Femur (tissue), 1 donor: ENCODE measurements around the gene SIDT1.

ENCODE experiments used
- DNase-seq: peaks from one replicate; pipeline ENCODE4 v3.0.0-alpha.2; 2017

Gene SIDT1

DNA sequence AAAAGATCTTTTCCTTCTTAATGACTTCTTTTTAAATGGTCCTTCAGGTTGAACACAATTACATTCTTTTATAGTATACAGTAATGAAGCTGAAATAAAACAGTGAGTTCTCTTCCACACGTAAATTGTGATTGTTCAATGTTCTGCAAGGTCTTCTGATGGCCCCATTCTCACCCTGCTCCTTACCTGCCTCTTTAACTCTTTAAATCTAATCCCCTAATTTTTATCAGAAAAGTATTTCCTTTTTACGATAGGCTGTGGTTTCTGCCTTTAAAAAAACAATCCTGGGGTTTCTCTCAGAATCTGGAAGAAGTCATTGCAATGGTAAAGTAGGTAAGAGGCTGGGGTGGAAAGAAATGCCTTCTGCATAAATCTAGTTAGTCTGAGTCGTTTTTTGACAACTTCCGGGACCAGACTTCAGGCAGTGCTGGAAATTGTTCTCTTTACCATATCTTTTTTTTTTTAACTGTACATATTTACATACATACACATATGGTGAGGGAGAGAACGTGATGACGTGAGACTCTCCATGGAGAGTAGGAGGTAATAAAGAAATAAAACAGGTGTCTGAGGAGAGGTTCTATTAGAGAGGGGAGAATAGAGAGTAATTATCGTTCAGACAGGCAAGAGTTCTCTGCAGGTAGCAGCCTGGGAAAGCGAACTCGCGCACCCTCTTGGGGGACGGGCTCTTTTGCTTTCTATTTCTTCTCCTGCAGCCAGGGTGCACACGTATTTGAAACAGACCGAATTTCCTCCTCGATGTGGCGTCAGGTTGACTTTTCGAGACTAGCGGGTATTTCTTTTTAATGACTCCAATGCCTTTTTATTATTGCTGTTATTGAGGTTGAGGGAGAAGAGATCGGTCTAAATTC is at the start of gene SIDT1:
Gene SIDT1 (plus strand): TSS at position 730 of the 872 bp plus-strand sequence. CDS start 467 bp downstream, outside the sequence.
- DNase-seq: peak; percentile 30

DNA sequence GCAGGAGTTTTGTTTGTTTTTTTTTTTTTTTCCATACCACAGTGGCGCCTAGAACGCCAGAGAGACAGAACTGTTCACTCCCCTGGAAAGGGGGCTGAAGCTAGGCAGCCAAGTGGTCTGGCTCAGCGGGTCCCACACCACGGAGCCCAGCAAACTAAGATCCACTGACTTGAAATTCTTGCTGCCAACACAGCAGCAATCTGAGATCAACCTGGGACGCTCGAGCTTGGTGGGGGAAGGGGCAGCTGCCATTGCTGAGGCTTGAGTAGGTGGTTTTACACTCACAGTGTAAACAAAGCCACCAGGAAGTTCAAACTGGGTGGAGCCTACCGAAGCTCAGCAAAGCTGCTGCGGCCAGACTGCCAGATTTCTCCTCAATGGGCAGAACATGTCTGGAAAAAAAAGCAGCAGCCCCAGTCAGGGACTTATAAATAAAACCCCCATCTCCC is 47.2 kb upstream of the SIDT1 start:
- DNase-seq: no peak

DNA sequence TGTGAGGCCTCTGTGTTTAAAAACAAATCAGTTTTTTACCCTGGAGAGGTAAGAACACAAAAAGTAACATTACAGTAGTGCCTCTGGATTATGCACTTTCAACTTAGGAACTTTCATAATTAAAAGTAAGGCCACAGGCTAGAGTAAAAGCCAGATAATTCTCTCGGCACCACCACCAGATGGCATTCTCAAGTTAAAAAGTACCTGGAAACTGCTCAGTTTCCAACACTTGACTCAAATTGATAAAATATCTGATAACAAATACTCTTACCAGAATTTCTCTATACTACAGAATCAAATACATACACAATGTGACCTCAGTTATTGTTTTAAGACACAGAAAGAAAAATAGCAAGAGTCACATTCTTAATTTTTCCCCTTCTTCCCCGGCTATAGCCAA is 37.3 kb upstream of the SIDT1 start:
- DNase-seq: peak; percentile 38

DNA sequence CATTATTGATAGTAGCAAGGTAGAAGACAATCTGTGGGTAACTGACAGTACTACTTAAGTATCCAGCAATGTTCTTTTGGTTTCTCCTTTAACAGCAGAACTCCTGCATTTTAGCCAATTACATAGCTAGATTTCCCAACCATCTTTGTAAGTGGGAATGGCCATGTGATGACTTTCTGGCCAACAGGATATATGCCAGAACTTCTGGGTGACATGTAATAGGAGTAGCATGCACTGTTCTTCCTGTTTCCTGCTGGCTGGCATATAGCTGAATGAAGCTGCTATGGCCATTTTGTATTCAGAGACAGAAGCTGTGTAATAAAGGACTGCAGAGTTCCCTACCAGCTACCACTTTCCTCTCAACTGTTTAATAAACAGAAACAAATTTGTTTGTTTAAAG is 35.4 kb upstream of the SIDT1 start:
- DNase-seq: no peak

DNA sequence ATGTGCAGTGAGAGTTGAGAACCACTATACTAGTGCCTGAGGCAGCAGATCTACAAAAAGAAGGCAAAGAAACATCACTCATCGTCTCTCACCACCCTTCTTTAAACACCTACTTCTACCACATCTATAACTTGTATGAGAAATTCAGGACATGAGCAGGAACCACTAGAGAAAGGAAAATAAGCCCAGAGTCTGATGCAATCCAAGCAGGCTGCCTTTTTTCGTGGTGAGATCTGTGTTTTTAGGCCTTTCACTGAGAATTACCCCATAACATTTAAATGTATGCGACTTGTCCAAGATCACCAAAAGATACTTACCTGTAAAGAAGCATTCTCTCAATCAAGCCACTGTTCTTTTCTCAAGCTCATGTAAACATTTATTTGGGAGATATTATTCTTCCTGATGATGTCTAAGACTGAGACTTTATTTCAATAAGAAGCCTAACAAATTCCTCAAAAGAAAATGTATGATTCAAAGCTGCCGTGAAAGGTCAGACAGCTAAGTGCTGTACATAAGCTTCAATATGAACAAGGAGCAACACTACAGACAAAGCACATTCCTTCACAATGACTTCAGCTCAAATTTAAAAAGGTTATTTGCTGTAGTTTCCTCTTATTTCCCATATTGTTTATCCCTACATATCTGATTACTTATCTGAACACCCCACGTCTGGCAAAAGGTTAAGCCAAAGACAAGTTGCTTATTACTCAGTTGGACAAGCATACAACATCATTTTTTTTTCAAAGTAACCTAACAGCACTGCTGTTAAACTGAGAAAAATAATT is 33.9 kb upstream of the SIDT1 start:
- DNase-seq: no peak

DNA sequence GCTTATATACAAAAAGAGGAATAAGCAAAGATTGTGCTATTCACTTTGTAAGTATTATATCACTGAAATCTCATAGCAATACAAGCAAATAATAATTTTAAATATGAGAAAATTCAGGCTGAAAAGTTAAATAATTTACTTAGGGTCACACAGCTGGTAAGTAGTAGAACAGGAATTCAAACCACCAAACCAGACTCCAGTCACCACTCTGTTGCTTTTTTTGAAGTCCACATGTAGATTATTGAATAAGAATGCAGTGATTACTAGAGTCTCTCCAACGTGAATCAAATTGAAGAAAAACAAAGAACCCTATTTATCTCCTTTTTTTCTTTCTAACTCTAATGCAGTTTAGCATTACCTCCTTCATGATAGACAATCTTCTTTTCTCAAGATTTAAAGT is 33.3 kb upstream of the SIDT1 start:
- DNase-seq: no peak

DNA sequence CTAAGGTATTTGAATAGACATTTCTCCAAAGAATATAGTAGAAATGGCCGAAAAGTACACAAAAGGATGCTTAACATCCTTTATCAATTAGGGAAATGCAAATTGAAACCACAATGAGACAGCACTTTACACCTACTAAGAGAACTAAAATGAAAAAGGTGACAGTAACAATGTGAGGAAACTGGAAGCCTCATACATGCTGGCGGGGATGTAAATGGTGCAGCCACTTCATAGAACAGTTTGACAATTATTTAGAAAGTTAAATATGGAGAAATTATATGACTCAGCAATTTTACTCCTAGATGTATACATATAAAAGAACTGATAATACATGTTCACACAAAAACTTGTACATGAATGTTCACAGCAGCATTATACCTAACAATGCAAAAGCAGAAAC is 30.8 kb upstream of the SIDT1 start:
- no peak for DNase-seq

DNA sequence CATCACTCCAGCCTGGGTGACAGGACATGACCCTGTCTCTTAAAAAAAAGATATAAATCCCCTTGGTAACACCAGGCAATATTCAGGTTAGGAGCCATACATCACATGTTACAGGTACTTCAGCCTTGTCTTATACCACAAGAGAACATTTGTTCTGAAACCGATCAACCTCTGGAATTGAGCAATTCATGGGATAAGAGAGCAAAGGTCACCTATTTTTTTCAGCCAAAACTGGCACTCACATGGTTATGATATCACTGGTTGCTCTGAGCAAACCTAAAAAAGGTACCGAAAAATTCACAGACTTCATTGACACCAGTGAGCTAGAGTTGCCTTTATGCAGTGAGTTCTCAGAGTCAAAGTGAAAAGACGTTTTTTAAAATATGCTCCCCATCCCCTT is 26.5 kb upstream of the SIDT1 start:
- no peak for DNase-seq

DNA sequence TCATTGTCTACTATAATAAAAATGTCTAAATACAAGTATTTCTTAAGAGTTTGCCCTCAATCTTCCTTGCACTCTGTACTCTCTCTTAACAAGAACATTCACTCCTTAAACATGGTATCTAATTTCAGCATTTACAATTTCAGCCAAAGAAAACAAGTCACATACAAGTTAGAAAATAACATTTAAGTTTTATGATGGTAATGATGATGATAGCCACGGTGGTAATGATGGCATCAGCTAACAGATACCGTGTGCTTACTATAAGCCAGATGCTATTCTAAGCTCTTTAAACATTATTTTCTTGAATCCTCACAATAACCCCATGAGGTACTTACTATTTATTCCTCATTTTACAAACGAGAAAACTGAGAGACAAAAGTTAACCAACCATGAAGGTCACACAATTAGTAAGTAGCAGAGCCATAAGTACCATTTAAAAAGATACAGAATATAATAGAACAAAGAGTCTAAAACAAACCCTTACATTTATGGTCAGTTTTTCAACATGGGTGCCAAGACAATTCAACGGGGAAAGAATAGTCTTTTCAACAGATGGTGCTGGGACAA is 24.8 kb upstream of the SIDT1 start:
- no peak for DNase-seq

DNA sequence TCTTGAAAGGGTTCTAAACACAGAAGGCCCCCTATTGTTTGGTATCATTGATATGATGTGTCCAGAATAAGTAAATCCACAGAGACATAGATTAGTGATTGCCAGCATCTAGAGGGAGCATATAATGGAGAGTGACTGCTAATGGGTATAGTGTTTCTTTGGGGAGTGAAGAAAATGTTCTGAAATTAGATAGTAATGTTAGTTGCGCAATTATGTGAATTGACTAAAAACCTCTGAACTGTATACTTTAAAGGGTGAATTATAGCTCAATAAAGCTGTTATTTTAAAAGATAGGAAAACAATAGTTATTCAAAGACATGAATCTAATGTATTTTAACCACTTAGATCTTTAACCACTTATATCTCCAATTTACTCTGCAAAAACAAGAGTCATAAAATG is 23.4 kb upstream of the SIDT1 start:
- DNase-seq: no peak

DNA sequence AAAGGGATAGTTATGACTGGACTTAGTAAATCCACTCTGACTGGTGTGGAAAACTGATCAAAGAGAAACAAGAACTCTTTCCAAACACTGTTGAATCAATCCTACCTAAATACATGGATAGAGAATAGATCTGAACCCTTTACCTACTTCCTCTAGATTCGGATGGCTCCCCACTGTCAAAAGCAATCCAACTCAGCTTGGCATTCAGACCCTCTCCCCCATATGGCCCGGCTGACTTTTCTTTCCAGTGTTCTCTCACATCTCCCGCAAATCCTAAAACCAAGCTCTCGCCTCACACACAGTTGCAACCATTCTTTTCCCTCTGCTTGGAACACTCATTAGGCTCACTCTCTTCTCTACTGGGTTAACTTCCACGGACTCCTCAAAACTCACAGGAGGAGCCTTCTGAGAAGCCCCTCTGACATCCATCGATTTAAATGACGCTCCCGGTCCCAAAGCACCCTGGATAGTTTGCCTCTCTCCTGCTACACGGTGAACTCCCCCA is 18.0 kb upstream of the SIDT1 start:
- no peak for DNase-seq

DNA sequence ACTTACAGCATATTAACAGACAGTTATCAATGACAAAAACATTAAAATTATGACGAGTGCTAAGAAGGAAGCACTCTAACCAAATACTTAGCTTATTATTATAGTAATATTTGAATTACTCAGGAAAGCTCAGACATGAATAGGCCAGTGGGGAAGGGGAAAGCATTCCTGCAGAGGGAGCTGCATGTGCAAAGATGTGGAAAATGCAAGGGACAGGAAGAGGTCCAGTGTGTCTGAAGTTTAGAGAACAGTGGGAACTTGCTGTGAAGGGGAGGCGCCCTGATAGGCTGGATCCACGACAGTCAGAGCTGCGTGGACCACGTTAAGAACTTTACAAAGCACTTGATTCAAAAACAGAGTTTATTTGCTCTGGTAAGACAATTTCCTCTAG is 16.2 kb upstream of the SIDT1 start:
- DNase-seq: no peak

DNA sequence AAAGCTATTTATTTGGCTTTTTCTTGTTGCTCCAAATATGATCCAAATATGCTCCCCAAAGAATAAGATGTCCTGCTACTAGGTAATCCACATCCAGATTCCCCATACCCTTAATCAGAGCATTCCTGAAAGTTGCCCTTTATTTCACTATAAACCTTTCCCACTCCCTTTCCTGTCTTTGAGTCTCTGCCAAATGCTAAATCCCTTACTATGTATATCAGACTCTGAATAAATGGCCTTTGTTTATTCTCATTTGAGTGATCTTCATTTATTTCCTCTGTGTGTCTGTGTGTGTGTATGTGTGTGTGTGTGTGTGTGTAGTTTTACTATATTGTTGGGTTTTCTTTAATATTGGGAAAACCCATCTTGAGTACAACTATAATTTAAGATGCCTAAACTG is 10.4 kb upstream of the SIDT1 start:
- DNase-seq: no peak

DNA sequence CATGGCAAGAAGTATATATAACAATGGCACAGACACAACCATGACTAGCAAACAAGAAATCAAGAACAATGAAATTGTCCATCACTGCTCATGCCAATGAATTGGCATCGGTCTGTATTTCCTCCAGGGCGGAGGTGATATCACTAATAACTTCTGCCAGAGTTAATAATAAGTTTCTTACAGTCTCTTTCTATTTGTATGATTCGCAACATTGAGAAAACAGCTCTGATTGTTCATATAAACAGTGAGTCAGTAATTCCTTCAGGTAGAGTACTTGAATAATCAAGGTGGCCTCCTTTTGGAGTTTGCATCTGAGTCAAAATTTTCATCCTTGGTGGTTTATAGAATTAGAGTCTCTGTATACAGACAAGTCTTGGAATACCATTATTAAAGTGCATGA is 9.1 kb upstream of the SIDT1 start:
- DNase-seq: no peak

DNA sequence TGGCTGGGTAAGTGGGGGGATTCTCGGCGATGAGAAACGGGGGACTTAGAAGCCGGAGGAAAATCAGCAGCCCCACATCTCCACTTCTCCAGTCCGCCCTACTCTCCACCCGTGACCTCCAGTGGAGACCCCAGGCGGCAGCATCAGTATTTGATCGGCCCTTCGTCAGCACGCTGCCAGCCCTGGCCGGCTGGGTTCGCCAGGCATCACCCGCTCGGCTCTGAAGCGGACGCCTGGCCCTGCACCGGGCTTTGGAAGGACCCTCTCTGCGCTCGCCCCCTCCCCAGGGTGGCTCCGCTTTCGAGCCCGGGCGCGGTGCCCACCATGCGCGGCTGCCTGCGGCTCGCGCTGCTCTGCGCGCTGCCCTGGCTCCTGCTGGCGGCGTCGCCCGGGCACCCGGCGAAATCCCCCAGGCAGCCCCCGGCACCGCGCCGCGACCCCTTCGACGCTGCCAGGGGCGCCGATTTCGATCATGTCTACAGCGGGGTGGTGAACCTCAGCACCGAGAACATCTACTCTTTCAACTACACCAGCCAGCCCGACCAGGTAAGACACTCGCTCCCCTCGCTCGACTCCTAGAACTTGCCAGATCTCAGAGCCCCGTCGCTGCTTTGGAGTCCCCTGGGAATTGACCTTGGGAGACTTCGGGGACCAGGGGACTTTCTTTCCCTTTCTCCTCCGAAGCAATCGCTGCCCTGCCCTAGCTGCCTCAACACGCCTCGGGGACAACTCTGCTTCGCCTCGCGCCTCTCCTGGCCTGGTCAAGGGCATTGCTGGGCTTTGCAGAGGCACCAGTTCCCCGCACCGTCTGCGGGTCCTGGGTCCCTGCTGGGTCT is 561 bp downstream of the SIDT1 start:
- DNase-seq: peak; percentile 44

DNA sequence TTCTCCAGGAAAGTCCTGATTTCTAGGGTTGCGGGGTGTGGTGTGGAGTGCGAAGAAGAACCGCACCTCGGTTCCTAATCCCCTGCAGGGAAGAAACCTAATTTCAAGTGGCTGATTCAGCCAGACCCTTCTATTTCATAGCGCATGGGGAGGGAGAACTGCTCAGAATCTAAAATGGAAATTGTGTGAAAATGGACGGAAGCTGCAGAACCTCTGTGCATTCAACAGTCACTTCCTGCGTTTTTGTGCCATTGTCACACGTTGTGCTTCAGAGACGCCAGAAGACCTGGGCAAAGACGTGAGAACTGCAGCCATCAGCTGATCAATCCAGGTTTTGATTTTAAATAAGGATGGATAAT is 1.2 kb downstream of the SIDT1 start:
- no peak for DNase-seq

DNA sequence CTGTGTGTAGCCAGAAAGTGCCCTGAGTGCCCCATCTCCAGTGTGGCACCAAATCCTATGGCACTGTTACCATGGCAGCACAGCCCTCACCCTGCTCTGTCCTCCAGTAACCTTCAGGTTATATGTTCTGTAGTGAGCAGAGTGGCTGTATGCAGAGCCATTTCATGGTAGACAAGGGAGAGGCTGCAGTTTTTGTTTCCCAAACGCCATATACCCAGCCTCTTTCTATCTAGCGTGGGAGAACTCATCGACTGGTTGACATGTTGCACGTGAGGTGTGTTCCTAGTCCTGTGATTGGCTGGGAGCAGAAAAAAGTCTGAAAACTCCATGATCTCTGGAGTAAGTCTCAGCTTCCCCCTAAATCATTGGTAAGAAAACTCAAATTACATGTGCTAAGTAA is 2.0 kb downstream of the SIDT1 start:
- no peak for DNase-seq

DNA sequence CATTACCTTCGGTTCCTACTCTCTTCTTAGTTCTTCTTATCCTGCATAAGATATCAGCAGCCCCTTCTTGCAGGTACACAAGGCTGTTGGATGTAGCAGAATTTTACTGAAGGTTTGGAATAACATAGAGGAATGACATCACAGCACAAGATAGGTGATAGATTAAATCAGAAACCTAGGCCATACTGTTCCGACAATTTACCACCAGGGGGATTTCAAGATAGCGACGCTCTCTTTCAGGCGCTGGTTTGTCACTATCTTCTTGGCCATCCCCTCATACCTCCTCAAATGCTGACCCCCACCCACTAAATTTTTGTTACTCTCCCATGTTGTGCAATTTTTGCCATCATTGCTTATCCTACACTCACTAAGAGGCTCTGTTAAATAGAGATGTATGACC is 3.5 kb downstream of the SIDT1 start:
- DNase-seq: no peak

DNA sequence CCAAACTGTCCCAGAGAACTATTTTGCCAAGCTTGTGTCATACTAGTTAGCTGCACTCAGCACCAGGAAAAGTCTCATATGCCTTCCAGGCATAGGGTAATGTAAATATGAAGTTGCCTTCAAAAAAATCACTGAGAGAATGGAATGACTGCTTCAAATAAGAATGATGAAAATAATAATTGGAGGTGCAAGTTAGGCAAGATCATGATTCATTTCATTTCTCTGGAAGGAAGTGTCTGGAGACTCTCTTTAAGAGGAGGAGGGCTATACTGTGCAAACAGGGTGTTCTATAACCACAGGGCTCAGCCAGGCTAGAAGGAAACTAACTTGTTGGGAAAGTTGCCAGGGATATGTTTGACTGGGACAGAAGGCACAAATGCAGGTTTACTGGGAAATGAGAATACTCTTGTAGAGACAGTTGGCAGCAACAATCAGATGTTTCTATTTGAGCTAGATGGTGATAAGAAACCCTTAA is 4.3 kb downstream of the SIDT1 start:
- DNase-seq: no peak

DNA sequence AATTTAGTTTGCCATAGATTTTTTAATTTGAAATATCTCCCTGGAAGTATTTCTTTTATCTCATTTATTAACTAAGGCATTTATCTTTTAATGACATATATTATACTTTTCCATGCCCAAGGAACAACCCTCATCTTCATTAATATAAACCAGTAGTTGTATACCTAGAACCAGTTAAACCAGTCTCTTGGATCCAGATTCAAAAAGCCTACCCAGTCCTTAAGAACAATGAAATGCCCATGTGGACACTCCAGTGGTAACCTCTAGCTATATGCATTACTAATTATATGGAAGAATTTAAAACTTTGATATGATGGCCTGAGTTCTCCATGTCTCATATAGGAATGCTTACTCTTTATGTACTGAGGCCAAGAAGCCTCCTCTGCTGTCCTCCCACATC is 4.8 kb downstream of the SIDT1 start:
- DNase-seq: no peak

DNA sequence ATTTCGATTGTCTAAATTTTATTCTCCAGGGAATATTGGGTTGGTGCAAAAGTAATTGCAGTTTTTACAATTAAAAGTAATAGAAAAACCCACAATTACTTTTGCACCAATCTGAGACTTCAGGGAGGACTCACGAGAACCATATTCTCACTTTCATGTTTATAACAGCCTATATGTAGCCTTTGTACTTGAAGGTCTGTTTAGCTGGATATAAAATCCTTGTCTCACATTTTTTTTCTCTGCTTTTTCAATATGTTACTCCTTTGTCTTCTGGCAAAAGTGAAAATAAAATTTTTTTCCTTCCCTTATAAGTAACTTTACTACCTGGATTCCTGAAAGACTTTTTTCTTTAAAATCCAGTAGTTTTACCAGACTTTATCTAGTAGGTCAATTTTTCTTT is 9.2 kb downstream of the SIDT1 start:
- no peak for DNase-seq

DNA sequence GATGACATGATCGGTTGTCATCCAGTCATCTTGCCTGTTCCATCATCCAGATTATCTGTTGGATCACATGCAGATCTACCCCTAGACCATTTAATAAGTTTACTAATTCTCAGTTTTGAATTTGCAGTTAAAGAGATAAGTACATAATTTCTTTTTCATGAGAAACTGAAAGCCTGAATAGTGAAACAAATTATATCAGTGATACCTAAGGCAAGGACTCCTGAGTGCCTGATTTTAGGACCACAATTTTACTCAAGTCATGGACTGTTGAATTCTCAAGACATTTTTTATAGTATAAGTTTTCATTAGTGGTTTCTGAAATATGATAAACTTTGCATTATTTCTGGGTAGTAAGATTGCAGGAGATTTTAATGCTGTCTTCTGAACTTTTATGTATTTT is 13.2 kb downstream of the SIDT1 start:
- no peak for DNase-seq

DNA sequence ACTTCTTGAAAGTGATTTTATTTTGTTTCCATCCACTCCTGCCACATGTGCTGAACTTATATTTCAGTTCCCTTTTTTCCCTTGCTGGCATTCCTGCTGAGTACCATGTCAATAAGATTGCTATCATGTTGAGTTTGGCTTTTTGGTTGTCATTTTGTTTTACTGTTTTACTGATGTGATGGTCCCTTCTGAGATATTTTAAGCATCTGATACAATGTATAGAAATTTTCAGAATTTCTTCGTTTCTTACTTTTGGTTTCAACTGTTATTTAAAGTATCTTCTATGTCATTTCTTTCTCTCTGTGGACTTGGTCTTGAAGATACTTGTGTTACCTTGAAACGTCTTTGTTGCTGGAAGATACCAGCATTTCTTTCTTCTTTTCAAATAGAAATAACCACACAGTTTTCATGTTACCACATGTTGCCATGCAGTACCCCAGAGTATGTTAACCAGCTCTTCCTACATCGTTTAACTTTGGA is 14.1 kb downstream of the SIDT1 start:
- DNase-seq: no peak
